ENCODE results near the gene OR13C8. TPM values are rescaled to one million over a fixed set of nuclear protein-coding genes. Genes with fewer than 3 reads are reported as not detected.

The OR13C8 gene
- total and polyA plus RNA-seq, 2 experiments from 2014 or later, result not detected

GRCh38 chr9:104544644-104545043, 24.3 kb upstream of the OR13C8 start:
- Histone ChIP-seq H3K36me3 (ENCODE audit: insufficient read depth) (no peaks in the 10 kb centered on the region), H3K27me3 (ENCODE audit: insufficient read depth) (no peaks in the 10 kb centered on the region), H3K79me2 (replicated peaks; ENCODE audit: insufficient read depth) (no peaks in the 10 kb centered on the region), H4K20me1 (replicated peaks; ENCODE audit: insufficient read depth) (no peaks in the 10 kb centered on the region), H3K4me1 (ENCODE audit: insufficient read depth) (no peaks in the 10 kb centered on the region), H3F3A (replicated peaks; ENCODE audit: low read depth) (no peaks in the 10 kb centered on the region), H3K9me2 (ENCODE audit: insufficient read depth) (no peaks in the 10 kb centered on the region), H2AFZ (no peak overlapping the region; the same call in 1 of the 2 replicates), H3K4me3 (no peak overlapping the region), H3K4me2 (no peak overlapping the region), H3K27ac (ENCODE audit: low read depth) (no peak overlapping the region)
- Mint-ChIP-seq H3K27ac (no peak overlapping the region), H3K9me3 (no peaks in the 10 kb centered on the region), H3K4me3 (no peak overlapping the region), H3K27me3 (ENCODE audit: insufficient read depth, low read depth, poor library complexity) (no peaks in the 10 kb centered on the region), H3K36me3 (ENCODE audit: low read depth) (no peaks in the 10 kb centered on the region), H3K4me1 (no peaks in the 10 kb centered on the region)
- ATAC-seq, result no peak
- no peak for TF ChIP-seq JUNB (IDR thresholded peaks at IDR 0.05; ENCODE audit: unreplicated experiment)
- TF ChIP-seq EZH2phosphoT487 (IDR thresholded peaks at IDR 0.05; ENCODE audit: unreplicated experiment), result no peak
- no peak for TF ChIP-seq POLR2AphosphoS5 (IDR thresholded peaks at IDR 0.05; ENCODE audit: low read depth)
- TF ChIP-seq CTCF (conservative IDR thresholded peaks at IDR 0.05; ENCODE audit: low read depth in 2 of 2), result no peak
- no peak for TF ChIP-seq REST (IDR thresholded peaks at IDR 0.05; ENCODE audit: unreplicated experiment)
- no peak for TF ChIP-seq STAT1 (IDR thresholded peaks at IDR 0.05; ENCODE audit: unreplicated experiment)
- no peak for DNase-seq (ENCODE audit: low spot score)

GRCh38 chr9:104553261-104553660, 15.7 kb upstream of the OR13C8 start:
- Histone ChIP-seq H4K20me1 (replicated peaks; ENCODE audit: insufficient read depth) (no peaks in the 10 kb centered on the region), H3K4me1 (ENCODE audit: insufficient read depth) (peaks cover 4% of the 10 kb centered on the region; the same call in 1 of the 2 replicates), H3K4me2 (no peak overlapping the region), H3K36me3 (ENCODE audit: insufficient read depth) (no peaks in the 10 kb centered on the region), H2AFZ (no peak overlapping the region), H3F3A (replicated peaks; ENCODE audit: low read depth) (no peaks in the 10 kb centered on the region), H3K27ac (ENCODE audit: low read depth) (no peak overlapping the region), H3K27me3 (ENCODE audit: insufficient read depth) (no peaks in the 10 kb centered on the region), H3K79me2 (replicated peaks; ENCODE audit: insufficient read depth) (no peaks in the 10 kb centered on the region), H3K4me3 (no peak overlapping the region), H3K9me2 (ENCODE audit: insufficient read depth) (no peaks in the 10 kb centered on the region; the same call in 1 of the 2 replicates)
- no peak overlapping the region for H3K27ac Mint-ChIP-seq
- no peak for ATAC-seq
- H3K9me3 Mint-ChIP-seq, result peaks cover 8% of the 10 kb centered on the region; the same call in 1 of the 3 replicates
- H3K4me3 Mint-ChIP-seq, result no peak overlapping the region
- H3K4me1 Mint-ChIP-seq, result 0 out of 3 replicates have a peak, but pooled peaks cover 3% of the 10 kb centered on the region
- no peaks in the 10 kb centered on the region for H3K27me3 Mint-ChIP-seq (ENCODE audit: insufficient read depth, low read depth, poor library complexity)
- no peak for TF ChIP-seq ZNF331 (CRISPR knock-in tag; IDR thresholded peaks at IDR 0.05; ENCODE audit: low read depth)
- no peak for TF ChIP-seq JUNB (IDR thresholded peaks at IDR 0.05; ENCODE audit: unreplicated experiment)
- TF ChIP-seq STAT1 (IDR thresholded peaks at IDR 0.05; ENCODE audit: unreplicated experiment), result no peak
- no peak for TF ChIP-seq CTCF (conservative IDR thresholded peaks at IDR 0.05; ENCODE audit: low read depth in 2 of 2)
- no peak for TF ChIP-seq CREB1 (CRISPR knock-in tag; IDR thresholded peaks at IDR 0.05; ENCODE audit: low read depth)
- TF ChIP-seq NANOG (IDR thresholded peaks at IDR 0.05; ENCODE audit: borderline replicate concordance), result no peak
- DNase-seq (ENCODE audit: low spot score), result no peak
- H3K36me3 Mint-ChIP-seq (ENCODE audit: low read depth), result no peaks in the 10 kb centered on the region
